H9 (cell line): Measurements from ENCODE around the gene HEATR9. TPM values are rescaled to one million over a fixed set of nuclear protein-coding genes. Genes with fewer than 3 reads are reported as not detected.

ENCODE experiments used
- DNase-seq: peaks from one replicate; pipeline ENCODE4 v3.0.0-alpha.2; 2017
- H2AFZ ChIP-seq: one replicate; pipeline ENCODE4 v1.6.1; 2013; ENCODE audit warnings: mild to moderate bottlenecking, low read length, control low read depth, moderate library complexity
- H2AK5ac ChIP-seq: 2 replicates; pipeline ENCODE4 v1.6.1; 2013; ENCODE audit warnings: low read length, control low read depth, mixed read lengths; ENCODE audit not compliant: insufficient read length
- H2BK120ac ChIP-seq: one replicate; pipeline ENCODE4 v1.6.1; 2013; ENCODE audit warnings: low read depth, mild to moderate bottlenecking, low read length, control low read depth, inconsistent platforms; ENCODE audit not compliant: poor library complexity, severe bottlenecking
- H2BK12ac ChIP-seq: 2 replicates; pipeline ENCODE4 v1.6.1; 2013; ENCODE audit warnings: low read length, control low read depth, mixed read lengths, low read depth; ENCODE audit not compliant: insufficient read length
- H2BK15ac ChIP-seq: 2 replicates; pipeline ENCODE4 v1.6.1; 2013; ENCODE audit warnings: low read depth, low read length, control low read depth
- H2BK20ac ChIP-seq: one replicate; pipeline ENCODE4 v1.6.1; 2013; ENCODE audit warnings: low read depth, mild to moderate bottlenecking, low read length, control low read depth, inconsistent platforms; ENCODE audit not compliant: poor library complexity, severe bottlenecking
- H2BK5ac ChIP-seq: 2 replicates; pipeline ENCODE4 v1.6.1; 2013; ENCODE audit warnings: low read length, control low read depth, mixed read lengths; ENCODE audit not compliant: insufficient read length
- H3K14ac ChIP-seq: 2 replicates; pipeline ENCODE4 v1.6.1; 2013; ENCODE audit warnings: low read length, control low read depth; ENCODE audit not compliant: insufficient read depth
- H3K18ac ChIP-seq: 2 replicates; pipeline ENCODE4 v1.6.1; 2013; ENCODE audit warnings: low read depth, mild to moderate bottlenecking, mixed read lengths, low read length, control low read depth; ENCODE audit not compliant: insufficient read length
- H3K23ac ChIP-seq: 2 replicates; pipeline ENCODE4 v1.6.1; 2013; ENCODE audit warnings: low read length, control low read depth, mixed read lengths, low read depth; ENCODE audit not compliant: insufficient read length
- H3K23me2 ChIP-seq: 2 replicates; pipeline ENCODE4 v1.6.1; 2013; ENCODE audit warnings: low read depth, mild to moderate bottlenecking, mixed read lengths, low read length, control low read depth; ENCODE audit not compliant: insufficient read length, poor library complexity, severe bottlenecking
- H3K27ac ChIP-seq: 2 replicates; pipeline ENCODE4 v1.5.1; 2013; ENCODE audit warnings: low read length, control low read depth, mixed read lengths, low read depth; ENCODE audit not compliant: insufficient read length
- H3K27me3 ChIP-seq: 2 replicates; pipeline ENCODE4 v1.6.1; 2013; ENCODE audit warnings: low read length, control low read depth, inconsistent platforms; ENCODE audit not compliant: insufficient read depth
- H3K4ac ChIP-seq: 2 replicates; pipeline ENCODE4 v1.6.1; 2013; ENCODE audit warnings: low read depth, mild to moderate bottlenecking, control low read depth, inconsistent platforms, low read length, moderate library complexity
- H3K4me1 ChIP-seq: 2 replicates; pipeline ENCODE4 v1.6.1; 2013; ENCODE audit warnings: low read length, control low read depth, inconsistent platforms; ENCODE audit not compliant: insufficient read depth
- H3K4me2 ChIP-seq: 2 replicates; pipeline ENCODE4 v1.6.1; 2013; ENCODE audit warnings: low read length, control low read depth, mixed read lengths; ENCODE audit not compliant: insufficient read length, insufficient read depth
- H3K56ac ChIP-seq: 2 replicates; pipeline ENCODE4 v1.6.1; 2013; ENCODE audit warnings: low read depth, mild to moderate bottlenecking, mixed read lengths, low read length, control low read depth; ENCODE audit not compliant: insufficient read length
- H3K79me1 ChIP-seq: 2 replicates; pipeline ENCODE4 v1.6.1; 2013; ENCODE audit warnings: low read depth, mild to moderate bottlenecking, moderate library complexity, low read length, control low read depth, inconsistent platforms; ENCODE audit not compliant: insufficient read depth, poor library complexity, severe bottlenecking
- H3K79me2 ChIP-seq: 2 replicates; pipeline ENCODE4 v1.6.1; 2013; ENCODE audit warnings: low read length, control low read depth, inconsistent platforms; ENCODE audit not compliant: insufficient read depth
- H3K9ac ChIP-seq: 2 replicates; pipeline ENCODE4 v1.6.1; 2013; ENCODE audit warnings: low read length, control low read depth, mixed read lengths; ENCODE audit not compliant: insufficient read length; ENCODE audit errors: extremely low read depth
- H3K9me3 ChIP-seq: one replicate; pipeline ENCODE4 v1.6.1; 2013; ENCODE audit warnings: low read depth, low read length, inconsistent platforms; ENCODE audit not compliant: control insufficient read depth
- H3T11ph ChIP-seq: one replicate; pipeline ENCODE4 v1.6.1; 2013; ENCODE audit warnings: mild to moderate bottlenecking, low read length, control low read depth, inconsistent platforms
- H4K20me1 ChIP-seq: one replicate; pipeline ENCODE4 v1.6.1; 2013; ENCODE audit not compliant: control insufficient read depth, insufficient read length, insufficient read depth
- H4K5ac ChIP-seq: 2 replicates; pipeline ENCODE4 v1.6.1; 2013; ENCODE audit warnings: low read depth, mild to moderate bottlenecking, mixed read lengths, low read length, control low read depth; ENCODE audit not compliant: insufficient read length
- H4K8ac ChIP-seq: replicated peaks from 2 replicates; pipeline ENCODE4 v1.6.1; 2013; ENCODE audit warnings: low read length, control low read depth, mixed read lengths, low read depth; ENCODE audit not compliant: insufficient read length
- H4K91ac ChIP-seq: 2 replicates; pipeline ENCODE4 v1.6.1; 2013; ENCODE audit warnings: low read depth, mild to moderate bottlenecking, moderate library complexity, mixed read lengths, low read length, control low read depth; ENCODE audit not compliant: insufficient read length
- H3K27ac Mint-ChIP-seq, 3 experiments: 2 replicates in 2 of 3; 3 replicates in 1 of 3; pipeline ENCODE4 v1.8.0; 2020 to 2021; ENCODE audit warnings: mixed read lengths in 3 of 3, mild to moderate bottlenecking in 1 of 3, moderate library complexity in 1 of 3
- H3K27me3 Mint-ChIP-seq: 2 replicates; pipeline ENCODE4 v1.8.0; 2021; ENCODE audit warnings: low read depth, mild to moderate bottlenecking, moderate library complexity, mixed read lengths
- H3K36me3 Mint-ChIP-seq, 3 experiments: 2 replicates in 2 of 3; 3 replicates in 1 of 3; pipeline ENCODE4 v1.8.0; 2020 to 2021; ENCODE audit warnings: low read depth in 3 of 3, mixed read lengths in 3 of 3; ENCODE audit not compliant: insufficient read depth in 1 of 3
- H3K4me1 Mint-ChIP-seq, 2 experiments: 2 replicates each; pipeline ENCODE4 v1.8.0; 2020; ENCODE audit warnings: mixed read lengths in 2 of 2
- H3K4me3 Mint-ChIP-seq, 2 experiments: 2 replicates in 1 of 2; 3 replicates in 1 of 2; pipeline ENCODE4 v1.8.0; 2020 to 2021; ENCODE audit warnings: mild to moderate bottlenecking in 2 of 2, mixed read lengths in 2 of 2, moderate library complexity in 1 of 2
- H3K9me3 Mint-ChIP-seq, 2 experiments: 2 replicates in 1 of 2; 3 replicates in 1 of 2; pipeline ENCODE4 v1.8.0; 2020; ENCODE audit warnings: mild to moderate bottlenecking in 2 of 2, mixed read lengths in 2 of 2, moderate library complexity in 1 of 2
- WGBS: extraction: QIAGEN DNeasy Blood & Tissue Kit; methylation state at CpG from one replicate; pipeline ENCODE4 v1.1.7; 2013; ENCODE audit warnings: missing lambda C conversion rate, low lambda C conversion rate, mixed read lengths; ENCODE audit not compliant: insufficient read length; ENCODE audit errors: extremely low coverage; 5-methylcytosine and 5-hydroxymethylcytosine counted together
- total RNA-seq: library from RNA; stranded (reverse); gene quantifications from 2 replicates; pipeline ENCODE4 v1.2.1, GENCODE V29; 2021
- TF ChIP-seq, protein P1 (sequence below): fragments of 200-600 bp; sonication (generic); conservative IDR thresholded peaks from 3 replicates; pipeline ENCODE4 v1.8.0; 2021; ENCODE audit warnings: antibody characterized with exemption, mild to moderate bottlenecking

HEATR9 gene
- total RNA-seq, 1 experiment from 2014 or later, result not detected

DNA sequence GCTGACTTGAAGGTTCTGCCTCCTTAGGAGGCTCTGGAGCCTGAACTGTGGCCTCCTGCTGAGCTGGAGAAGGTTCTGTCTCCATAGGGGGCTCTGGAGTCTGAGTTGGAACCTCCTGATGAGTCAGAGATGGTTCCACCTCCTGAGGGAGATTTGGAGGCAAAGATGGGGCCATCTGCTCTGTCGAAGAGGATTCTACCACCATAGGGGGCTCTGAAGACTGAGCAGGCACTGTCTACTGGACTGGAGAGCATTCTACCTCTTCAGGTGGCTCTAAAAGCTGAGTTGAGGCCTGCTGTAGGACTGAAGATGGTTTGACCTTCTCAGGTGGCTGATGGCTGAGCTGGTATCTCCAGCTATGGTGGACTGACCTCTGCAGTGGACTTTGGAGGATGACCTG, 45.7 kb upstream of the HEATR9 start:
- Mint-ChIP-seq H3K27ac (no peak overlapping the region), H3K9me3 (peaks cover 17 to 54% of the 10 kb centered on the region in 2 experiments), H3K4me3 (no peak overlapping the region), H3K36me3 (peaks cover 3 to 30% (median 18%) of the 10 kb centered on the region in 3 experiments), H3K4me1 (no peaks in the 10 kb centered on the region), H3K27me3 (peaks cover 14% of the 10 kb centered on the region)
- Histone ChIP-seq H3T11ph (no peak overlapping the region), H3K79me2 (0 out of 2 replicates have a peak, but pooled peaks cover 1% of the 10 kb centered on the region), H2BK5ac (no peak overlapping the region), H2BK120ac (no peak overlapping the region), H3K9ac (no peak overlapping the region), H3K56ac (no peak overlapping the region), H3K23ac (no peak overlapping the region), H4K8ac (no peak overlapping the region), H3K27ac (no peak overlapping the region), H2AFZ (no peak overlapping the region), H4K5ac (no peak overlapping the region), H2BK20ac (no peak overlapping the region), H3K4me2 (no peak overlapping the region), H2BK15ac (no peak overlapping the region), H3K9me3 (no peaks in the 10 kb centered on the region), H3K27me3 (no peaks in the 10 kb centered on the region), H3K14ac (no peak overlapping the region), H3K79me1 (no peaks in the 10 kb centered on the region), H3K18ac (no peak overlapping the region), H4K20me1 (no peaks in the 10 kb centered on the region), H3K4me1 (no peaks in the 10 kb centered on the region), H3K4ac (no peak overlapping the region), H2AK5ac (no peak overlapping the region), H2BK12ac (no peak overlapping the region), H3K23me2 (no peaks in the 10 kb centered on the region), H4K91ac (no peak overlapping the region)
- TF ChIP-seq, protein P1, sequence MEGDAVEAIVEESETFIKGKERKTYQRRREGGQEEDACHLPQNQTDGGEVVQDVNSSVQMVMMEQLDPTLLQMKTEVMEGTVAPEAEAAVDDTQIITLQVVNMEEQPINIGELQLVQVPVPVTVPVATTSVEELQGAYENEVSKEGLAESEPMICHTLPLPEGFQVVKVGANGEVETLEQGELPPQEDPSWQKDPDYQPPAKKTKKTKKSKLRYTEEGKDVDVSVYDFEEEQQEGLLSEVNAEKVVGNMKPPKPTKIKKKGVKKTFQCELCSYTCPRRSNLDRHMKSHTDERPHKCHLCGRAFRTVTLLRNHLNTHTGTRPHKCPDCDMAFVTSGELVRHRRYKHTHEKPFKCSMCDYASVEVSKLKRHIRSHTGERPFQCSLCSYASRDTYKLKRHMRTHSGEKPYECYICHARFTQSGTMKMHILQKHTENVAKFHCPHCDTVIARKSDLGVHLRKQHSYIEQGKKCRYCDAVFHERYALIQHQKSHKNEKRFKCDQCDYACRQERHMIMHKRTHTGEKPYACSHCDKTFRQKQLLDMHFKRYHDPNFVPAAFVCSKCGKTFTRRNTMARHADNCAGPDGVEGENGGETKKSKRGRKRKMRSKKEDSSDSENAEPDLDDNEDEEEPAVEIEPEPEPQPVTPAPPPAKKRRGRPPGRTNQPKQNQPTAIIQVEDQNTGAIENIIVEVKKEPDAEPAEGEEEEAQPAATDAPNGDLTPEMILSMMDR, result no peak
- DNase-seq, result no peak
- no CpG with 5 or more reads among the region's 1 CpG for WGBS
